GM19099 (cell line): Measurements from ENCODE around the gene RALY.

Source experiments
- POLR2A ChIP-seq: IDR thresholded peaks from 3 replicates; pipeline ENCODE4 v1.6.1; 2011; ENCODE audit warnings: low read depth; ENCODE audit not compliant: insufficient read length; ENCODE audit errors: extremely low read depth

The RALY gene

GRCh38 chr20:34129518-34130162, 135.9 kb downstream of the RALY start:
- no peak for TF ChIP-seq POLR2A

GRCh38 chr20:34131491-34131890, 137.8 kb downstream of the RALY start:
- no peak for TF ChIP-seq POLR2A
